Spleen (tissue), 7 donors: ENCODE data around the gene ANGEL2.

Experiments
- CTCF ChIP-seq, 11 experiments: fragments of 200-600 bp in 7 of 11; fragments of 450-650 bp in 4 of 11; sonication (generic) in 4 of 11; IDR thresholded peaks in 8 of 11; conservative IDR thresholded peaks in 3 of 11; 1 replicate in 7 of 11; 2 replicates in 4 of 11; pipeline versions ENCODE4 v1.4.0 to v1.8.0; 2016 to 2021; ENCODE audit warnings: antibody characterized with exemption in 11 of 11, inconsistent platforms in 4 of 11, mild to moderate bottlenecking in 1 of 11
- POLR2A ChIP-seq, 3 donors: fragments of 450-650 bp; IDR thresholded peaks; one replicate each; pipeline ENCODE4 v1.5.1; 2017; ENCODE audit warnings: antibody characterized with exemption in 3 of 3, mild to moderate bottlenecking in 1 of 3
- donor health status: DM: no; HTN: no; CAD: no; lungs with moderate emphysema.
- donor health status: DM: no; HTN: no; CAD: no.
- donor health status: DM: no; HTN: no; CAD: no.

- TF ChIP-seq POLR2A (IDR thresholded peaks at IDR 0.05) (no peak), CTCF (IDR thresholded peaks at IDR 0.05 in 8 of 11, conservative IDR thresholded peaks at IDR 0.05 in 3 of 11) (no peak)
Measured at GRCh38 chr1:212971312-212971711, 44.4 kb downstream of the ANGEL2 start.
